Breast epithelium (tissue), 4 donors: Measurements from ENCODE around the gene SFMBT2. TPM values are rescaled to one million over a fixed set of nuclear protein-coding genes. Genes with fewer than 3 reads are reported as not detected.

Experiments
- DNase-seq, 2 donors: peaks; one replicate each; pipeline ENCODE4 v3.0.0-alpha.2; 2019; ENCODE audit warnings: low spot score in 2 of 2
- H3K27ac ChIP-seq, 2 donors: fragments of 200-600 bp; sonication (generic) in 1 of 2; one replicate each; pipeline ENCODE4 v1.5.1; 2016 to 2019; ENCODE audit warnings: mild to moderate bottlenecking in 1 of 2
- H3K27me3 ChIP-seq, 2 donors: fragments of 200-600 bp; sonication (generic) in 1 of 2; one replicate each; pipeline versions ENCODE4 v1.5.1 to v1.6.0; 2017 to 2019; ENCODE audit warnings: control low read depth in 1 of 2, mild to moderate bottlenecking in 1 of 2
- H3K36me3 ChIP-seq: fragments of 200-600 bp; one replicate; pipeline ENCODE4 v1.5.1; 2019
- H3K4me1 ChIP-seq, 2 donors: fragments of 200-600 bp; sonication (generic); one replicate each; pipeline ENCODE4 v1.5.1; 2016 to 2019; ENCODE audit warnings: control low read depth in 1 of 2
- H3K4me3 ChIP-seq, 3 donors: fragments of 200-600 bp; sonication (generic); 1 replicate in 2 of 3; 2 replicates in 1 of 3; pipeline ENCODE4 v1.5.1; 2016 to 2019; ENCODE audit warnings: mild to moderate bottlenecking in 3 of 3, moderate library complexity in 2 of 3
- H3K9me3 ChIP-seq, 2 donors: fragments of 200-600 bp; sonication (generic) in 1 of 2; one replicate each; pipeline ENCODE4 v1.5.1; 2016 to 2019; ENCODE audit warnings: control low read depth in 1 of 2
- CTCF ChIP-seq, 3 donors: fragments of 450-650 bp; IDR thresholded peaks; one replicate each; pipeline ENCODE4 v1.5.1; 2016 to 2017; ENCODE audit warnings: antibody characterized with exemption in 3 of 3, mild to moderate bottlenecking in 3 of 3, moderate library complexity in 3 of 3
- POLR2A ChIP-seq: fragments of 450-650 bp; IDR thresholded peaks from one replicate; pipeline ENCODE4 v1.6.1; 2016; ENCODE audit warnings: antibody characterized with exemption, mild to moderate bottlenecking, moderate library complexity
- POLR2AphosphoS5 ChIP-seq, 3 donors: sonication (generic); formaldehyde crosslinking; IDR thresholded peaks; one replicate each; pipeline ENCODE4 v1.6.1; 2017; ENCODE audit warnings: antibody characterized with exemption in 3 of 3
- intact Hi-C: fragments of 100-400 bp; cut with DNase I; formaldehyde crosslinking; loops from one replicate; pipeline ENCODE4 v1.15.1; 2023; ENCODE audit warnings: low total_unique reads
- total RNA-seq, 3 donors: library from RNA; depleted of rRNA; stranded (reverse); fragments of >200 nt; gene quantifications; one replicate each; pipeline ENCODE4 v1.1.0, GENCODE V29; 2016

The SFMBT2 gene
- total RNA-seq, 3 donors from 2014 or later = 3.5 to 32.8 (median 22.8) TPM

- H3K4me3 ChIP-seq = no peak overlapping the region
- H3K9me3 ChIP-seq = no peaks in the 10 kb centered on the region
- H3K4me1 ChIP-seq = no peaks in the 10 kb centered on the region
- DNase-seq = no peak
- intact Hi-C loops = no loop called here
- H3K27me3 ChIP-seq = no peaks in the 10 kb centered on the region
- no peaks in the 10 kb centered on the region for H3K36me3 ChIP-seq
- TF ChIP-seq POLR2AphosphoS5 (IDR thresholded peaks at IDR 0.05) (no peak), CTCF (IDR thresholded peaks at IDR 0.05) (no peak), POLR2A (no peak)
- H3K27ac ChIP-seq = no peak overlapping the region
These were observed 250.9 kb downstream of the SFMBT2 start for GRCh38 chr10:7159928-7160327.

- no peak overlapping the region for H3K4me3 ChIP-seq
These were observed 251.3 kb downstream of the SFMBT2 start for GRCh38 chr10:7159517-7159916.

GRCh38 chr10:7157091-7157490, 253.7 kb downstream of the SFMBT2 start:
- no peaks in the 10 kb centered on the region for H3K27me3 ChIP-seq
- no peak for DNase-seq
- intact Hi-C loops = no loop called here
- TF ChIP-seq POLR2A (no peak), CTCF (IDR thresholded peaks at IDR 0.05) (no peak), POLR2AphosphoS5 (IDR thresholded peaks at IDR 0.05) (no peak)
- H3K4me1 ChIP-seq = no peaks in the 10 kb centered on the region
- no peaks in the 10 kb centered on the region for H3K9me3 ChIP-seq
- no peak overlapping the region for H3K27ac ChIP-seq
- H3K36me3 ChIP-seq = no peaks in the 10 kb centered on the region
- no peak overlapping the region for H3K4me3 ChIP-seq

More at GRCh38 chr10:7159517-7159916, 251.3 kb downstream of the SFMBT2 start:
- no peak for DNase-seq
- no peaks in the 10 kb centered on the region for H3K27me3 ChIP-seq
- H3K9me3 ChIP-seq = no peaks in the 10 kb centered on the region
- no peak overlapping the region for H3K27ac ChIP-seq
- no peaks in the 10 kb centered on the region for H3K36me3 ChIP-seq
- TF ChIP-seq CTCF (IDR thresholded peaks at IDR 0.05) (no peak), POLR2A (no peak), POLR2AphosphoS5 (IDR thresholded peaks at IDR 0.05) (no peak)
- H3K4me1 ChIP-seq = no peaks in the 10 kb centered on the region
- intact Hi-C loops = no loop called here

- Histone ChIP-seq H3K9me3 (no peaks in the 10 kb centered on the region), H3K4me1 (no peaks in the 10 kb centered on the region), H3K4me3 (no peak overlapping the region), H3K36me3 (no peaks in the 10 kb centered on the region), H3K27me3 (no peaks in the 10 kb centered on the region), H3K27ac (no peak overlapping the region)
- DNase-seq = no peak
- intact Hi-C loops = no loop called here
- TF ChIP-seq POLR2AphosphoS5 (IDR thresholded peaks at IDR 0.05) = no peak
- TF ChIP-seq CTCF (IDR thresholded peaks at IDR 0.05) = no peak
- no peak for TF ChIP-seq POLR2A
These were observed 257.1 kb downstream of the SFMBT2 start for GRCh38 chr10:7153750-7154149.

GRCh38 chr10:7152982-7153381, 257.9 kb downstream of the SFMBT2 start:
- H3K36me3 ChIP-seq = no peaks in the 10 kb centered on the region
- no peaks in the 10 kb centered on the region for H3K4me1 ChIP-seq
- no peak overlapping the region for H3K27ac ChIP-seq
- no peaks in the 10 kb centered on the region for H3K27me3 ChIP-seq
- TF ChIP-seq CTCF (IDR thresholded peaks at IDR 0.05) (no peak), POLR2AphosphoS5 (IDR thresholded peaks at IDR 0.05) (no peak), POLR2A (no peak)
- H3K9me3 ChIP-seq = no peaks in the 10 kb centered on the region
- intact Hi-C loops = no loop called here
- H3K4me3 ChIP-seq = no peak overlapping the region
- DNase-seq = no peak
